Lower leg skin (tissue), 4 donors: ENCODE measurements around the gene FGF2. TPM values are rescaled to one million over a fixed set of nuclear protein-coding genes. Genes with fewer than 3 reads are reported as not detected.
"Not testable (repeated sequence)": the region's sequence is repeated elsewhere in the genome, so short reads cannot be mapped to it uniquely, and the experiment has no call there.

ENCODE experiments used
- DNase-seq, 2 donors: peaks; one replicate each; pipeline ENCODE4 v3.0.0-alpha.2; 2019; ENCODE audit warnings: low spot score in 2 of 2
- H3K4me3 ChIP-seq: fragments of 200-600 bp; sonication (generic); 2 replicates; pipeline ENCODE4 v1.5.1; 2017; ENCODE audit warnings: mild to moderate bottlenecking, low read depth; ENCODE audit not compliant: poor library complexity, severe bottlenecking
- CTCF ChIP-seq, 3 donors: fragments of 450-650 bp; IDR thresholded peaks; one replicate each; pipeline ENCODE4 v1.5.1; 2016; ENCODE audit warnings: antibody characterized with exemption in 3 of 3, mild to moderate bottlenecking in 3 of 3, moderate library complexity in 2 of 3
- POLR2A ChIP-seq, 2 donors: fragments of 450-650 bp; IDR thresholded peaks; one replicate each; pipeline ENCODE4 v1.6.1; 2016 to 2017; ENCODE audit warnings: antibody characterized with exemption in 2 of 2, mild to moderate bottlenecking in 1 of 2, moderate library complexity in 1 of 2
- WGBS, 2 donors: methylation state at CpG; one replicate each; pipeline ENCODE4 v1.1.5; 2018; 5-methylcytosine and 5-hydroxymethylcytosine counted together
- intact Hi-C: fragments of 100-400 bp; cut with DNase I; formaldehyde crosslinking; loops from one replicate; pipeline ENCODE4 v1.15.0; 2023; ENCODE audit warnings: low total_unique reads
- total RNA-seq, 4 donors: library from RNA; depleted of rRNA; stranded (reverse); fragments of >200 nt; gene quantifications; one replicate each; pipeline ENCODE4 v1.1.0, GENCODE V29; 2016

Gene FGF2
- total RNA-seq, 4 donors from 2014 or later = 4.8 to 6.1 (median 5.0) TPM

- TF ChIP-seq POLR2A (IDR thresholded peaks at IDR 0.05) (no peak), CTCF (IDR thresholded peaks at IDR 0.05) (no peak)
- WGBS, 2 donors = 77 to 86% methylated on average over 3 of the region's 3 CpGs
- intact Hi-C loops = no loop called here
- DNase-seq = no peak
- H3K4me3 ChIP-seq = no peak overlapping the region
Observed at GRCh38 chr4:122845066-122845465, 18.4 kb downstream of the FGF2 start.

- no peak for DNase-seq
- no peak overlapping the region for H3K4me3 ChIP-seq
- WGBS, 2 donors = 74 to 86% methylated on average over 3 of the region's 3 CpGs
- intact Hi-C loops = no loop called here
- TF ChIP-seq CTCF (IDR thresholded peaks at IDR 0.05) (no peak), POLR2A (IDR thresholded peaks at IDR 0.05) (no peak)
Observed at GRCh38 chr4:122845760-122846159, 19.1 kb downstream of the FGF2 start.

GRCh38 chr4:122847931-122848330, 21.3 kb downstream of the FGF2 start:
- intact Hi-C loops = no loop called here
- 89 to 92% methylated on average over 1 of the region's 1 CpG for WGBS, 2 donors
- TF ChIP-seq POLR2A (IDR thresholded peaks at IDR 0.05) = no peak
- TF ChIP-seq CTCF (IDR thresholded peaks at IDR 0.05) = no peak
- no peak for DNase-seq
- H3K4me3 ChIP-seq = no peak overlapping the region

- intact Hi-C loops, DNase-seq, H3K4me3 ChIP-seq: not testable (repeated sequence)
- WGBS, 2 donors = 100% methylated on average over 3 of the region's 3 CpGs
Observed at GRCh38 chr4:122849789-122850188, 23.2 kb downstream of the FGF2 start.

GRCh38 chr4:122851568-122851967, 24.9 kb downstream of the FGF2 start:
- no peak for DNase-seq
- intact Hi-C loops = no loop called here
- TF ChIP-seq CTCF (IDR thresholded peaks at IDR 0.05) (no peak), POLR2A (IDR thresholded peaks at IDR 0.05) (no peak)
- H3K4me3 ChIP-seq = no peak overlapping the region

GRCh38 chr4:122854447-122855352, 28.1 kb downstream of the FGF2 start:
- TF ChIP-seq POLR2A (IDR thresholded peaks at IDR 0.05) = no peak
- no peak for TF ChIP-seq CTCF (IDR thresholded peaks at IDR 0.05)
- 27 to 33% methylated on average over 10 of the region's 10 CpGs for WGBS, 2 donors
- H3K4me3 ChIP-seq = no peak overlapping the region
- intact Hi-C loops = no loop called here
- DNase-seq = no peak
